Neural crest cell (in vitro differentiated cells): ENCODE results near the gene APEX2. TPM values are rescaled to one million over a fixed set of nuclear protein-coding genes. Genes with fewer than 3 reads are reported as not detected.

Experiments used
- DNase-seq: peaks from one replicate; pipeline ENCODE4 v3.0.0; 2021; ENCODE audit warnings: low read depth, mixed read lengths, low spot score
- H3K27ac Mint-ChIP-seq: one replicate; pipeline ENCODE4 v1.8.0; 2021; ENCODE audit warnings: mild to moderate bottlenecking, mixed read lengths; ENCODE audit not compliant: unreplicated experiment
- H3K27me3 Mint-ChIP-seq: 2 replicates; pipeline ENCODE4 v1.8.0; 2021; ENCODE audit warnings: low read depth, mild to moderate bottlenecking, mixed read lengths
- H3K36me3 Mint-ChIP-seq: 2 replicates; pipeline ENCODE4 v1.8.0; 2021; ENCODE audit warnings: low read depth, mild to moderate bottlenecking, mixed read lengths
- H3K4me1 Mint-ChIP-seq: 2 replicates; pipeline ENCODE4 v1.8.0; 2021; ENCODE audit warnings: mixed read lengths
- H3K4me3 Mint-ChIP-seq: one replicate; pipeline ENCODE4 v1.8.0; 2021; ENCODE audit warnings: mild to moderate bottlenecking, mixed read lengths
- H3K9me3 Mint-ChIP-seq: 2 replicates; pipeline ENCODE4 v1.8.0; 2021; ENCODE audit warnings: mixed read lengths
- total RNA-seq: library from RNA; stranded (reverse); gene quantifications from 2 replicates; pipeline ENCODE4 v1.2.1, GENCODE V29; 2021
- TF ChIP-seq, protein P1 (sequence below): fragments of 200-600 bp; sonication (generic); conservative IDR thresholded peaks from 2 replicates; pipeline ENCODE4 v1.5.0; 2021; ENCODE audit warnings: antibody characterized with exemption, mild to moderate bottlenecking

Gene APEX2
- total RNA-seq, 1 donor from 2014 or later: 20.9 TPM

DNA sequence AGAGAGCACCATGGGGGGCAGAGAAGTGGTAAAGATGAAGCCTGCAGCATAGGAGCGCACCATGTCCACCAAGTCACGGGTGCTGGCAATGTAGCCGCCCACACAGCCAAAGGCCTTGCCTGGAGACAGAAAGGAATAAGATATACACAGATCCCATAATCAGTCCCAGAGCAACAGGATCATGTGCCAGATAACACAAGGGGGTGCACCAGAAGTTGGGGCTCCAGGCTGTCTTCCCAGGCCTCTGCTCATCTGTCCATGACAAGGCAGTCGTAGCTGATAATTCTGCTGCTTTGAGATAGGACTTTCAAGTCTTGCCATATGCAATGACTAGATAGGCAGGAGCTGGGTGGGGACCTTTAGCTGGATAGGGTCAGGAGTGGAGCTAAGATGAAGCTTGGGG is 14.7 kb downstream of the APEX2 start:
- TF ChIP-seq, protein P1, sequence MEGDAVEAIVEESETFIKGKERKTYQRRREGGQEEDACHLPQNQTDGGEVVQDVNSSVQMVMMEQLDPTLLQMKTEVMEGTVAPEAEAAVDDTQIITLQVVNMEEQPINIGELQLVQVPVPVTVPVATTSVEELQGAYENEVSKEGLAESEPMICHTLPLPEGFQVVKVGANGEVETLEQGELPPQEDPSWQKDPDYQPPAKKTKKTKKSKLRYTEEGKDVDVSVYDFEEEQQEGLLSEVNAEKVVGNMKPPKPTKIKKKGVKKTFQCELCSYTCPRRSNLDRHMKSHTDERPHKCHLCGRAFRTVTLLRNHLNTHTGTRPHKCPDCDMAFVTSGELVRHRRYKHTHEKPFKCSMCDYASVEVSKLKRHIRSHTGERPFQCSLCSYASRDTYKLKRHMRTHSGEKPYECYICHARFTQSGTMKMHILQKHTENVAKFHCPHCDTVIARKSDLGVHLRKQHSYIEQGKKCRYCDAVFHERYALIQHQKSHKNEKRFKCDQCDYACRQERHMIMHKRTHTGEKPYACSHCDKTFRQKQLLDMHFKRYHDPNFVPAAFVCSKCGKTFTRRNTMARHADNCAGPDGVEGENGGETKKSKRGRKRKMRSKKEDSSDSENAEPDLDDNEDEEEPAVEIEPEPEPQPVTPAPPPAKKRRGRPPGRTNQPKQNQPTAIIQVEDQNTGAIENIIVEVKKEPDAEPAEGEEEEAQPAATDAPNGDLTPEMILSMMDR: no peak
- Mint-ChIP-seq H3K27me3 (no peaks in the 10 kb centered on the region), H3K9me3 (no peaks in the 10 kb centered on the region), H3K27ac (no peak overlapping the region), H3K36me3 (no peaks in the 10 kb centered on the region), H3K4me1 (no peaks in the 10 kb centered on the region), H3K4me3 (no peak overlapping the region)
- no peak for DNase-seq

DNA sequence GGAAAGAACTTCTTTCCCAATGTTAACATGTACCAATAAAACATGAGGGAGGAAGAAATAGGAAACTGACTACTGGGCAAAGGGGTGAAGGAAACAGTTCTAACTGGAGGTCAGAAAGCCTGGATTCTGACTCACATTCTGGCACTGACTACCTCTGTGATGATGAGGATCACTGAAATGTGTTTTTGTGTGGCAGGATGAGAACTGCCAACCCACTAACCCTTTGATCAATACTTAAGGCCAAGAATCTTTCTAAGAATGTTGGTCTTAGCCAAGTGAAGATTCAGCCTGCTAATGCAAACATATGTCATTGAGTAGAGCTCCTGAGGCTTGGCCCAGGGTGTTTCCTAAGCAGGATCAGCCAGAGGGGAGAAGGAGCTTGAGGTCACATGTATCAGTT is 26.0 kb downstream of the APEX2 start:
- H3K27me3 Mint-ChIP-seq: no peaks in the 10 kb centered on the region
- H3K4me3 Mint-ChIP-seq: no peak overlapping the region
- H3K4me1 Mint-ChIP-seq: no peaks in the 10 kb centered on the region
- H3K9me3 Mint-ChIP-seq: no peaks in the 10 kb centered on the region
- no peak overlapping the region for H3K27ac Mint-ChIP-seq
- peaks cover 3% of the 10 kb centered on the region for H3K36me3 Mint-ChIP-seq
- DNase-seq: no peak
- TF ChIP-seq, protein P1: no peak

DNA sequence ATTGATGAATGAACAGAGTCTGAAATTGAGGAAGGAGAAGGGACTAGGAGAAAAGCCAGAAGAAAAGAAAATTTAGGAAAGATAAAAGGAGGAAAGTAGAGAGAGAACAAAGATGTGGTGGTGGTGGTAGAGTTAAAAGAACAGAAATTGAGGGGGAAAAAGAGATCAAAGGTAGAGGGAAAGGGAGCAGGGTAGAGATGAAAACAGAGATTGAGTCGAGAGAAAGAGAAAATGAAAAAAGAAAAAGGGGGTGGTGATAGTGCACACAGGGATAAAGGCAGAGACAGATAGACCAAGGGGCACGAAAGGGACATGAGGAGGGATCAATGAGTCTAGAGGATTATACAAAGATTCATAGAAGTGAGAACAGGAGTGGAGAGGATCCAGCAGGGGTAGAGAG is 26.7 kb downstream of the APEX2 start:
- Mint-ChIP-seq H3K27ac (no peak overlapping the region), H3K4me1 (no peaks in the 10 kb centered on the region), H3K4me3 (no peak overlapping the region), H3K36me3 (no peaks in the 10 kb centered on the region), H3K27me3 (no peaks in the 10 kb centered on the region), H3K9me3 (peaks cover 3% of the 10 kb centered on the region)
- TF ChIP-seq, protein P1: no peak
- no peak for DNase-seq

DNA sequence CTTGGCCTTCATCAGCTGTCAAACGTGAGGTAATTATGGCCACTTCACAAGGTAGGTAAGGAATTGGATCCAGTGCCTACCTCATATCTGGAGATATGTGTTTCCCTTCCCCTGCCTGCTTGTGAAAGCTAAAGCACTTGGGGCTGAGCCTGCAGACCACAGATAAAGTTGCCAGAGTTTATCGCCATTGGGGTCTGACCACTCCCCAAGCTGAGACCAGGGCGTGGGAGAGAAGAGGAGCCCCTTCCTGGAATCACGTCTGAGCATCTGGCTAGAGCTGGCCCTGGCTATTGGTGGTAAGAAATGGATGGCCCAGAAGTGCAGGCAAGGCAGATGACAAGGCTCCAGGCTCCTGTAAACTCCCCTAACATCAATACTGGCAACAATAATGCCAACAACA is 27.9 kb downstream of the APEX2 start:
- no peak for DNase-seq
- H3K27ac Mint-ChIP-seq: no peak overlapping the region
- no peaks in the 10 kb centered on the region for H3K36me3 Mint-ChIP-seq
- peaks cover 3% of the 10 kb centered on the region for H3K9me3 Mint-ChIP-seq
- no peaks in the 10 kb centered on the region for H3K27me3 Mint-ChIP-seq
- H3K4me3 Mint-ChIP-seq: no peak overlapping the region
- H3K4me1 Mint-ChIP-seq: no peaks in the 10 kb centered on the region
- TF ChIP-seq, protein P1: no peak

DNA sequence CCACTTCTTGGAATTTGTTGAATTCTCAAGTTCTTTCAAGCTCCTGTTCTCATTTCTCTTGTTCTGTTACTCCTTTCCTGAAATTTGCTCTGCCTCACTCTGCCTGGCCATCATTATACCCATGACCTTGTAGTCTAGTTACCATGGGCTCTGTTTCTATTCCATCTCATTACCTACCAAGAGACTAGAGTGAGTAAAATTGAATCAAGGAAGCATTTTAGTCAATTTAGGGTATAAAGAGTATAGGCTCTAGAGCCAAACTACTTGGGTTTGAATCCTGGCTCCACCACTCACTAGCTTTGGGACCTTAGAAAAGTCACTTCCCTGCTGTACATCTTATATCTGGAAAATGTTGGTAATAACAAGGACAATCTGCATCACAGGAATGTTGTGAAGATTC is 28.4 kb downstream of the APEX2 start:
- TF ChIP-seq, protein P1: no peak
- no peaks in the 10 kb centered on the region for H3K4me1 Mint-ChIP-seq
- no peak overlapping the region for H3K4me3 Mint-ChIP-seq
- H3K9me3 Mint-ChIP-seq: peaks cover 3% of the 10 kb centered on the region
- H3K27me3 Mint-ChIP-seq: no peaks in the 10 kb centered on the region
- H3K36me3 Mint-ChIP-seq: no peaks in the 10 kb centered on the region
- no peak for DNase-seq
- no peak overlapping the region for H3K27ac Mint-ChIP-seq

DNA sequence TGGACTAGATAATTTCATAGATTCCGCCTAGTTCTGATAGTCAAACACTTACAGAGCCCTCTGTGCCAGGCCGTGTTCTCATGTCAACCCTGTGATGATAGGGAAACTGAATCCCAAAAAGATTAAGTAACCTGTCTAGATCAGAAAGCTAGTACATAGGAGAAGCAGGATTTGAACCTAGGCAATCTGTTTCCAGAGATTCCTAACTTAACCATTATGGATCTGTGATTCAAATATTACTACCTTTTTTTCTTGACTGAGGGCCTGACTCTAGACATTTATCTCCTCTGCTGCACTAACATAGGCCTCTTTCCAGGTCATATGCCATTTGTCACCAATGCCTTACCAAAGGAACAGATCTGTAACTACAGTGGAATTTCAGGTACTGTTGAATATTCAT is 29.1 kb downstream of the APEX2 start:
- Mint-ChIP-seq H3K36me3 (no peaks in the 10 kb centered on the region), H3K27ac (no peak overlapping the region), H3K27me3 (no peaks in the 10 kb centered on the region), H3K9me3 (peaks cover 3% of the 10 kb centered on the region), H3K4me1 (no peaks in the 10 kb centered on the region), H3K4me3 (no peak overlapping the region)
- TF ChIP-seq, protein P1: no peak
- no peak for DNase-seq
